HG02588 (cell line): Measurements from ENCODE around the gene RANBP6.

ENCODE experiments used
- ATAC-seq: cut with Tn5 transposase; IDR thresholded peaks from one replicate; pipeline ENCODE4 v1.9.1; 2021; ENCODE audit warnings: mild to moderate bottlenecking, moderate library complexity; ENCODE audit not compliant: unreplicated experiment

Gene RANBP6

DNA sequence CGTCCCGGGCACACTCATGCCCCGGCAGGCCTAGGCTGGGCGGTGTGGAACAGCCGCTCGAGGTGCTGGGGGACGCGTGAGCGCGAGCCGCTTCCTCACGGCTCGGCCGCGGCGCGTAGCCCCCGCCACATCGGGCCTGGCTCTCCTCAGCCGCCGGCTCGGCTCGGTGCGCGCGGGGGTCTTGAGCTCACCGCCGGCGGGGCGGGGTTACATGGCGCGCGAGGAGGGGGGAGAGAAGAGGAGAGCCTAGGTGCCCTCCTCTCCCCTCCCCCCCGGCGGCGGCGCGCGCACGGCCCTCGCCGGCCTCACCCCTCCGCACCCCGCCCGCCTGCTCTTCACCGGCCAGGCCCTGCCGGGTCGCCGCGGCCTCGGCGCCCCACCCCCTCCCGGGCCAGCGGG is 7.7 kb downstream of the RANBP6 start:
- peak; percentile 48 for ATAC-seq

DNA sequence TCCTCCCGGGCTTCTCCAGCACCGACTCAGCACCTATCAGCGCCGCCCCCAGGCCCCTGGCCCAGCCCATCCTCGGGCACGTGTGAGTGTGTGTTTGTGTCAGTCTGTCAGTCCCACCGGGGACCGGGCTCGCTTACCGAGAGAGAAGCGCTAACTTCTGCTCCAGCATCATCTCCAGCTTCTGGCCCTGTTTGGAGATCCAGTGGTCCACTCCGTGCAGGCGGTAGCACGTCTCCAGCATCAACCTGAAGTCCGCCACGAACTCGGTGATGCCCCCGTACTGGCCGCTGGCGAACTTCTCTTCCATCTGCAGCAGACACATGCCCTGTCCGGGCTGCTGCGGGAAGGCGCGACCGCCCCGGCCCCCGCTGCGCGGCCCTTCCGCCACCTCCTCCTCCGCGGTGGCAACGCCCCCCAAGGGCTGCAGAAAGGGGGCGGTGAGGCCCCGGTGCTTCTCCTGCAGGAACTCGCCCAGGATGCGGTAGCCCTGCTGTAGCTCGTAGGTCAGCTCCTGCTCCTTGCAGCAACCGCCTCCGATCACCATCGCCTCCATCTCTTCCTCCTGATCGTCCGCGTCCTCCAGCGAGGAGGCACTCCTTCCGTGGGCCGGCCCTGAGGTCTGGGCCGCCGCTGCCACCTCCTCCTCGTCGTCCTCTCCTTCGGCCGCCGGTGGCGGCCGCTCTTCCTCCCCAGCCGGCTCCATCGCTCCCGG is 8.2 kb downstream of the RANBP6 start:
- ATAC-seq: peak; percentile 66

DNA sequence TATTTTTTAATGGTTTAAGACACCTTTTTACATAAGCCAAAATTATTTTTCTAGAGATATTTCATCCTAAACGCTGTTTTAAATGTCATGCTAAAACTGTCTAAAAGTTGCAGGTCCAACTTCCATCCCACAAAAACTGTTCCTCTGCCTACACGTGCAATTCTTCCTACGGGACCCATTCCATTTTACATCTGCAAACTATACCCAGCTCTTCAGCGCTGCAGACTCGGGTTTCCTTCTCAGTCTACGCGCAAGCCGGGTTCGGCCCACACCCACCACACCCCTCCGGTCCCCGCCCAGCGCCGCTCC is 8.7 kb downstream of the RANBP6 start:
- ATAC-seq: no peak

DNA sequence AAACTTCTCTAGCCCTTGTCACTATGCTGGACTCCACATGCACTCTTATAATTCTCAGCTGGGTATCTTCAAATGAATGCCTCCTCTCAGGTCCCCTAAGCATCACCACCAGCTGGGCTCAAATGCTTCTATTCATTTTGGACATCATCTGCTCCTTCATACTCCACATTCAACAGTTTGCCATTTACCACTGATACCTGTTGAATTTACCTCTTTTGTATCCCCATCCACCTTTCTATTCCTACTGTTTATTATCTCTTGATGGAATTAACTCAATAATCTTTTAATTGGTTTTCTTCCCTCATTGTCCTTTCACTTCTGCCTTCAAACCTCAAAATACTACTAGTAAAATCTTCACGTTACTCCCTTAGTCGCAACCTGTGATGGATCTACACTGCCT is 14.5 kb downstream of the RANBP6 start:
- ATAC-seq: no peak

DNA sequence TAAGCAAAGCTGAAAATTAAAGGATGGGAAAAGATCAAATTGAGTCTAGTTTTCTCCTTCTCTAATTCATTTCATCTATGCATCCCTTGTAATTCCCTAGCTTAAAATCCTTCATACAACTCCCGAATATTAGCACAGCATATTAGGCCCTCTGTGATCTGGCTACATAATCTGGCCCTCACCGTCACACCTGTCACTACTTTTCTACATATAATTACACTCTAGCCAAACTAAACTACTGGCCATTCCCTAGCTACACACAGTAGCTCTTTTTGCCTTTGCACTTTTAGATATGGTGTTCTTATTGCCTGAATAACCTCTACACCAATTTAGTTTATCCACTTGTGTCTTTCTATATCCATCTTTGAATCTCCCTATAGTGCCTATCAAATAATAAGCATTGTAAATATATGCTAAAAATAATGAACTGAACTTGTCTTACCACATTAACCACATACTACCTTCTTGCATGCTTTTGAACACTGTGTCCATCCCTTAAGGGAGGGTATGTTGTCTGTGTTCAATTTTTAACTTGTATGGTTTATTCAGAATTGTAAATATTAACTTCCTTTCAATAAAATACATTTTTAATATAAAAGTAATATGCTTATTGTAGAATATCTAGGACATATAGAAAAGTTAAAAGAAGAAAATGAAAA is 15.9 kb downstream of the RANBP6 start:
- ATAC-seq: no peak

DNA sequence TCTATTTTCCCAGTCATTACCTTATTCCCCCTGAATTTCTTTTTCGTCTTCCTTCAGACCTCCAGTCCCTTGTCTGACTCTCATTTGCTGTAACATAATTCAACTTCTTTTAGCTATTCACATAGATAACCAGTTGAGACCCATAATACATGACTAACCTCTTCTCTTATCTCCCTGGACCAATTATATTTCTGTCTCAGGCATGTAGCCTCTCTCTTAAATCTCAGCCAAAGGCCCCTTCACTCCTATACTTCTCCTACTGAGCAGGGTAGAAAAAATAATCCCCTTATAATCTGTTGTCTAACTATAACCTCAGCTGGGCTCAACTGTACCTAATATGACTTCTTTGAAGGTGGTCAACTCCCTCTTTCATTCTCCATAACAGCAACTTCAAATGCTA is 20.9 kb downstream of the RANBP6 start:
- no peak for ATAC-seq

DNA sequence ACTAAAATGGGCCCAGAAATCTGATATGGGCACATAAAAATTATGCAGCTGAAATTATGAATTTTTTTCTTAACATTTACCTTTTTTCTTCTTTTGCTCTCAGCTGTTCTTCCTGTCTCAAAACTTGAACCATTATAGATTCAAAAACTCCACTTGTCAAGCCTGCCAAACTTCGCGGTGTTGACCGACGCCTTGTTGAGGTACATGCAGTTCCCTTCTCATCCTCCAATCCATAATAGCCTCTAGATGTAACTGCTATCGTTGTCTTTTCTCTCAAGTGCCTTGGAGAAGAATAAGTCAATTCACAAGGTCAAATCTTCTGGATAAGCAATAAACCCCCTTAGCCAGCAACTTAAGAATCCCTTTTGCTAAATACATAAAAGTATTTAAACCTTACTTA is 27.2 kb downstream of the RANBP6 start:
- ATAC-seq: no peak

DNA sequence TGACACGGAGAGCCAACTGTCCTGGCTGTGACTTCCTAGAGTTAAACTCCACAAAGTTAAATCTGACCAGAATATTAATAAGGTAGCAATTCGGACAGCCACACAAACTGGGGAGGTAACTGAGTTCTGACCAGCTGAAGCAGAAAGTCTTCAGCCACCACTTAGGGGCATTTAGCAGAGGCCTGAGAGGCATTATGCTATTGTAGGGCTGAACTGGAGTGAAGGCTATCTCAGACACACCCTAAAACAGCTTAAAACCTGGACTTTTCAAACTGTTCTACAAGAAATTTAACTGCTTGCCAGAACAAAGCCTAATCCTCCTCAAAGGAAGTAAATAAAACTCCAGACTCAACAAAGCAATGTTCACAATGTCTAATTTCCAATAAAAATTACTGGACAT is 32.4 kb downstream of the RANBP6 start:
- no peak for ATAC-seq

DNA sequence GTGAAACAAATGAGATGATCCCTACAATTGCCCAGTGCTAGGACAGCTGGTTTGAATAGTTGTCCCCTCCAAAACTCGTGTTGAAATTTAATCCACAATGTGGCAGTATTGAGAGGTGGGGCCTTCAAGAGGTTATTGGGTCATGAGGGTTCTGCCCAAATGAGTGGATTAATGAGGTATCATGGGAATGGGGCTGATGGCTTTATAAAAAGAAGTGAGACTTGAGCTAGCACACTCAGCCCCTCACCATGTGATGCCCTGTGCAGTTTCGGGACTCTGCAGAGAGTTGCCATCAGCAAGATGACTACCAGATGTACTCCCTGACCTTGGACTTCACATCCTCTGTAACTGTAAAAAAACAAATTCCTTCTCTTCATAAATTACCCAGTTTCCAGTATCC is 33.1 kb downstream of the RANBP6 start:
- no peak for ATAC-seq

DNA sequence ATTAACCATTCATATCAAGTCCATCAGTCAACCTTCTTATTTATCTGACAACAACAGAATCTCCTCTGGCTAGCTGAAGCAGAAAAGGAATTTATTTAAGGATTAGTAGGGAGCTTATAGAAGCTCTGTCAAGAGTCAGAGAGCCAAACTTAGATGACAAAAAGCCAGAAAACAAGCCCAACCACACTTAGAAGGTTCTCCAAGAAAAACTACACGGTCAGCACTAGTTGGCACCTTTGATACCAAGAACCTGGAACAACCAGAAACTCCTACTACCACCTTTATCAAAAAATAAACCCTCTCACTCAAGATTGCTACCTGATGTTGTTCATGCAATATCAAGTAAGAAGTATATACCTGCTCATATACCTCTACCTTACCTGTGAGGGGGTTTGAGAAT is 36.9 kb downstream of the RANBP6 start:
- no peak for ATAC-seq

DNA sequence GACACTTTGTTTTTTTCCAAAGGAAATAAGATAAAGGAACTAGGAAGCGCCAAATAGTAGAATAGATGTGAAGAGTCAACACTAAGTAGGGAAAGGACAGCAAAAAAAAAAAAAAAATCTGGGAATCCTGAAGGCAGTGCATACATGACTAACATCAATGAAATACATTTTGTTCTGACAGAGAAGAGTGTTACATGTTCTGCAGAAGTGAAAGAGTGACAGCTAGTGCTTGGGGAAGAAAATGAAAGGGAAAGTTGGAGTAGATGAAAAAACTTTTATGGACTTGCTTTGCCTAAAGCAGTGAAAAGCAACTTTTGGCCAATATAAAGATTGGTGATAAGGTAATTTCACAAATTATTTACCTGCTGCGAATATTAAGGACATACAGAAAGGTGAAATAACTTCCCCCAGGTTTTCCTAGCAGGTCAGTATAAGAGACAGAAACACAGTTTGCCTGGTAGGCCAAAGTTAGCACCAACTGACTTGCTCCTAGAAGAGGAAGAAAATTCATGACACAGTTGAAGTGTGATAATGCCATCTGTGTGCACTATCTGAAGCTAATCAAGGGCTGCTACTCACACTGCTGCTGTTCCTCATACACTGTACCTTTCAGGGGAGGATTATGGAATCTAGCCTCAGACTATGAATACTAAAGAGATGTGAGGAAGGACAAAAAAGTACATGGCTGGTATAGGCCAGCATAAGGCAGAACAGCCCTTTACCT is 38.6 kb downstream of the RANBP6 start:
- ATAC-seq: peak; percentile 58

DNA sequence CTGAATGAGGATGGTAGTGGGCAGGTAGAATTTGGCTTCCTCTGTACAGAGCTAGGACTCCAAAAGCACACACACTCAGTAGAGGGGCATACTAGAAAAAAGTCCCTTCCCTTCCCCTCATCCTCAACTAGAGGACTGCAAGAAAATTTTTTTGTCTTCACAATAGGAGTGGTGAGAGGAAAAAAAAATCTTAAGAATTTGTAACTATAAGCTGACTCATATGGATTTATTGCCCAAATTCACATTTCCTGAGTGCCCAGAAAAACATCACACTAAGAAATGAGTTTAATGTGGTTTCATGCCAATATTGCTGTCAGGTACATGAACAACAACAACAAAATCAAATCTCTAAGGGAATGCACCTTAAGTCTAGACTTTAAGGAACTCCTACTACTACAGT is 43.7 kb downstream of the RANBP6 start:
- ATAC-seq: no peak
